Stimulated activated CD4-positive, alpha-beta T cell treated with anti-CD3 and anti-CD28 coated beads, Interleukin-1b, Interleukin-23, amount 100 ng/mL, for 1 hour (primary cell): ENCODE measurements around the gene IL31RA.

ENCODE experiments used
- DNase-seq, 2 donors: peaks; one replicate each; pipeline ENCODE4 v3.0.0-alpha.2; 2020; ENCODE audit warnings: low read depth in 2 of 2

The IL31RA gene

DNA sequence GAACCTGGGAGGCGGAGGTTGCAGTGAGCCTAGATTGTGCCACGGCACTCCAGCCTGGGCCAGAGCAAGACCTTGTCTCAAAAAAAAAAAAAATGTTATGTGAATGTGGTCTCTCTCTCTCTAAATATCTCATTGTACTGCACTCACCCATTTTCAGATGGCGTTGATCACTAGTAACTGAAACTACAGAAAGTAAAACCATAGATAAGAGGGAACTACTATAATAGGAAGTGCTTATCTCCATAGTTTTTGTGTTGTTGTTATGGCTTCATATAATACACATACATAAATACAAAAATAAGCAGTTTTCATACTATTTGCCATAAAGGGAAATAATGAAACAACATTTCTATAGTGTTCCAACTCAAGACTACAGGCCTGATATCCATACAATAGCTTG lies 9.1 kb downstream of the IL31RA start:
- no peak for DNase-seq

DNA sequence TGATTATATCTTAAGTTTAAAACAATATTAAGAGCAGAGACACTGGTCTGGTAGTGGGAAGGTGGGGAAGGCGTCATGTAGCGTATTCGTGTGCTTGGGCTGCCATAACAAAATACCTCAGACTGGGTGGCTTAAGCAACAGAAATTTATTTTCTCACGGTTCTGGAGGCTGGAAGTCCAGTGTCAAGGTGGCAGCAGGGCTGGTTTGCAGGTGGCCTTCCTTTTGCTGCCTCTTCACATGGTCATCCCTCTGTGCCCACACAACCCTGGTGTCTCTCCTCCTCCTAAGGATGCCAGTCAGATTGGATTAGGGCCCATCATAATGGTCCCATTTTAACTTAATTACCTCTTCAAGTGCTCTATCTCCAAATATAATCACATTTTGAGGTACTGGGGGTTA lies 9.6 kb downstream of the IL31RA start:
- no peak for DNase-seq

DNA sequence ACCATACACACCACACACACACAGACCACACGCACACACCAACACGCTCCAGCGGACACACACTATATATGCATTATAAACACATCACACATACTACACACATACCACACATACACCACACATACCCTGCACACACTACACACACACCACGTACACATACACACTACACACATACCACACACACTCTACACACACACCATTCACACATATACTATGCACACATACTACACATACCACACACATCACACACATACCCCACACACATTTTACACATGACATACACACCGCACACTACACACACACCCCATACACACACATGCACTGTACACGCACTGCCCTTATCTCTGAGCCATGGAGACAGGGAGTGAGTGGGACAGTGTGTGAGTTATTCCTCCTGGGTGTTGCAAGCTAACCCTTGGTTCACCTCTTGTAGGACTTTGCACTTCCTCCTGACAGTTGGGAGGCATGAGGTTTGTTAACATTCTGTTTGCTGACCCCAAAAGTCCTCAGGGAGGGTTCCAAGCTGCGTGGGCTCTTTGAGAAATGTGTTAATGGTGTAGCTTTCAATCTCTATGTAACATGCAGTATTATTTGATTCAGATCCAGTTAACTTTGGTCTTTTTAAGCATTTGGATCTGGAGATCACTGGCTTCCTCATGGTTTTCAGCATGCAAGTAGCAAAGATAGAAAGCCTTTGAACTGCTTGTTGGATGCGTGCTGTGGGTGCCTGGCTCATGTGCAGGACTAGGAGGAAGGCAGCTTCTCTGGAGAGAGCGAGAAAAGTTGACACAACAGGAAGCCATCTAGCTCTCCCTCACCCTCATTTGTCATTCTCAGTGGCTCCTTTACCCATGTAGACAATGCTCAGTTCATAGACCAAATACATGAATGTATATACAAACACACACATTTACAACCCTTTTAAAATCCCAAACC lies 13.7 kb downstream of the IL31RA start:
- DNase-seq: no peak

DNA sequence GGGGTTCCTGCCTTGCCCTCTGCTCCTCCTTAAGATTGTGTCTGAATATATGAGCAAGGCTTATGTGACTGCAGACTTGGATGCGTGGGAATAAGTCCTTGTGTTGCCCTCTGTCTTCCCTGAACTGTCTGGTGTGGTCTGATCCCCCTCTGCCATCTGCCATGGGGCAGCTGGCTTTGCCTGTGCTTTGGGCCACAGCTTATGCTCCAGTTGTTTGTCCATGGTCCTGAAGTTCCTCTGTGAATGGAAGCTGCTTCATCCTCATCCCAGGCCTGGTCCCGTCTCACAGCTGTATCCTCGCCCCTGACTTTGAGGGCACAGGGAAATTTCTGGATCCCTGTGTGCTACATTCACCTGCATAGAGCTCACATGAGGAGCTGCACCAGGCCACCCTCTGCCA lies 14.7 kb downstream of the IL31RA start:
- DNase-seq: no peak

DNA sequence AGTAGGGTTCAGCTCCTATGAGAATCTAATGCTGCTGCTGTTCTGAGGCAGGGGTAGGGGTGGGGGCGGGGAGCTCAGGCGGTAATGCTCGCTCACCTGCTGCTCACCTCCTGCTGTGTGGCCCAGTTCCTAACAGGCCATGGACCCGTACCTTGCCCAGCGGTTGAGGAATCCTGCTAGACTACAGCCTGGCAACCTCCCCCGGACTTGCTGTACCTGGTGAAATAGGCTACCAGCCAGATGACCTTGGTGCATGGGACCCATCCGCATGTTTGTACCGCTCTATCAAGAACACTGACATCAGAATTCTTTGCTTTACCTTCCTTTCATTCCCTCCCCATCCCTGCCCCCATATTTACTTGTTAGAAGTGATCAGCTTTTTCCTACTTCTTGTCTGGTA lies 15.3 kb downstream of the IL31RA start:
- no peak for DNase-seq

DNA sequence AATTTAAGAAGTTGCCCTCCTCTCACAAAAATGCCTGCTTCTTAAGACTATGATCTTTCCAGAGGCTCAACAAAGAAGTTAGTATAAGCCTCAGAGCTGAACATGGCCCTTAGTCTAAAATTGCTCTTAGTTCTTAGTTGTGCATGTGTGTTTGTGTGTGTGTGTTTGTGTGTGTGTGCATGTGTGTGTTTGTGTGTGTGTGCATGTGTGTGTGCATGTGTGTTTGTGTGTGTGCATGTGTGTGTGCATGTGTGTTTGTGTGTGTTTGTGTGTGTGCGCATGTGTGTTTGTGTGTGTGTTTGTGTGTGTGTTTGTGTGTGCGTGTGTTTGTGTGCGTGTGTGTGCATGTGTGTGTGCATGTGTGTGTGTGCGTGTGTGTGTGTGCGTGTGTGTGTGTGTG lies 15.8 kb downstream of the IL31RA start:
- no peak for DNase-seq

DNA sequence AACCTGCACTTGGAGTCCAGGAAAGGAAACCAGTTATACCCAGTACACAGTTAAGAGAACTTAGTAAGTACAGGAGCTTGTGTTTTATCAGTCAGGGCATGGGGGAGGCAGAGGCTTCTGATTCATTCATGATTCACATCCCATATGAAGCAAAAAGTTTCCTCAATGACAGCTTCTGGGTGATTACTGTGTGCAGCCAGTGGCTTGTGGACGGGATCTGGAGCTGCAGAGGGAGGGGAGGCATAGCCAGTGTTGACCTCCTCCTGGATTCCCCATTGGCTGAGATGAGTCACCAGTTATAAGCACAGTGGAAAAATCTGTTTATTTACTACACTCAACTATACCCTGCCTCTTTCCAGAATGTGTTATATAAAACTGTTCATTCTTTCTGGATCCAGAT lies 17.7 kb downstream of the IL31RA start:
- peak in 1 of 2 donors; percentile 4 for DNase-seq

DNA sequence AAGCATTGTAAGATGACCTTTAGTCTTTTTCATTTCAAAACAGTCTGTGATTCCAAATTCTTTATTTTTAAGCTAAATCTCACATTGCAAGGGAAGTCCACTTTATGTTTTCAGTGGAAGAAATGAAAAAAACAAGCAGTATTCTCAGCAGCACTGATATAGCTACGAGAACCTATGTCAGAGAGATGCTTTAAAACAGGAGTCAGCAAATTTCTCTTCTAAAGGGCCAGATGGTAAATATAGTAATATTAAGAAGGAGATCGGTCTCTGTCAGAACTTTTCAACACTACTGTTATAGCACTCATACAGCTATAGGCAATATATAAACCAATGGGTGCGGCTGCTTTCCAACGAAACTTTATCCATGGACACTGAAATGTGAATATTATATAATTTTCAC lies 18.7 kb downstream of the IL31RA start:
- DNase-seq: no peak

DNA sequence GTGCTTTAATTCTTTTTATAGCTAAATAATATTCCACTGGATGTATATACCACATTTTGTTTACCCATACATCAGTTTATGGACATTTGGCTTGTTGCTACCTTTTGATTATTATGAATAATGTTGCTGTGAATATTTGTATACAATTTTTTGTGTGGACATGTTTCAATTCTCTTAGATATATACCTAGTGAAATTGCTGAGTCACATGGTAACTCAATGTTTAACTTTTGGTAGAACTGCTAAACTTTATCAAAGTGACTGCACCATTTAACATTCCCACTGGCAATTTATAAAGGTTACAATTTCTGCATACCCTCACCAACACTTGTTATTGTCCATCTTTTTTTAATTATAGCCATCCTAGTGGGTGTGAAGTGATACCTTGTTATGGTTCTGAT lies 22.1 kb downstream of the IL31RA start:
- no peak for DNase-seq

DNA sequence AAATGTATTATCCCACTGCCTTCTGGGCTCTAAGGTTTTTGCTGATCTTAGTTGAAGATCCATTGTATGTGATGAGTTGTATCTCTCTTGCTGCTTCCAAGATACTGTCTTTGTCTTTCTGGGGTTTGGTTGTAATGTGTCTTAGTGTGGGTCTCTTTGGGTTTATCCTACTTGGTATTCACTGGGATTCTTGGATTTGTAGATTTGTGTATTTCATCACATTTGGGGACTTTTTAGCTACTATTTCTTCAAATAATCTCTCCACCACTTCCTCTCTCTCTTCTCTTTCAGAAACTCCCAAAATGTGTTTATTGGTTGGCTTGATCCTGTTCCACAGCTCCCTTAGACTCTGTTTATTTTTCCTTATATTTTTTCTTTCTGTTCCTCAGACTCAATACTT lies 26.5 kb downstream of the IL31RA start:
- DNase-seq: no peak

DNA sequence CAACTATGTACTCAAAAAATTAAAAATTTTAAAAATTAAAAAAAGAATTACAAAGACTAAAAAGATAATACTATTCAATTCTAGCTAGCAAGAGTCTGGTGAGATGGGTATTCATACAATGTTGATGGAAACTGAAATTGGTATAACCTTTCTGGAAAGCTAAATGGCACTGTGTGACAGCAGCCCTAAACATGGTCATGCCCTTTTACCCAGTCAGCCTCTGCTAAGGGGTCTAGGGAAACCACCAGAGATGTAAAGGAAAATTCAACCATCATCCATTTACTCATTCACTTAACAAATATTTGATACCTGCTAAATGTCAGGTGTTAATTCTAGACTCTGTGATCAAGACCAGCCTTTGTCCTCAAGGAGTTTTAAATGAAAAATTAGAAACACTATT lies 29.3 kb downstream of the IL31RA start:
- DNase-seq: no peak

DNA sequence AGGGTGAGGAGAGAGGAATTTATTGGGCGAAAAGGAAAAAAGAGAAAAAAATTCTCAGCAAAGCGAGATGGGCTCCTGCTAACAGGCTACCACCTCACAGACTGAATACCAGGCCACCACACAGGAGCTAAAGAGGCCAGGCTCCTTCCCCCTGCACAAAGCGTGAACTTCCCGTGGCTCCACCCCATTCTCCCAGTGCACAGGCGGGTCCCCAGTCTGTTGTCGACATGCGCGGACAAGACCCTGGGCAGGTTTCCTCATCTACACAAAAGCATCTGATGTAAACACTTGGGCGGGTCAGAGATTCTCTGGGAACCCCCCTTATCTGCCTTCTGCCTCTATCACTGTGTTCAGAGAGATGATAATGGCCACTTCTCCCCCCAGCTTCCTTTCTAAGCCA lies 34.2 kb downstream of the IL31RA start:
- no peak for DNase-seq

DNA sequence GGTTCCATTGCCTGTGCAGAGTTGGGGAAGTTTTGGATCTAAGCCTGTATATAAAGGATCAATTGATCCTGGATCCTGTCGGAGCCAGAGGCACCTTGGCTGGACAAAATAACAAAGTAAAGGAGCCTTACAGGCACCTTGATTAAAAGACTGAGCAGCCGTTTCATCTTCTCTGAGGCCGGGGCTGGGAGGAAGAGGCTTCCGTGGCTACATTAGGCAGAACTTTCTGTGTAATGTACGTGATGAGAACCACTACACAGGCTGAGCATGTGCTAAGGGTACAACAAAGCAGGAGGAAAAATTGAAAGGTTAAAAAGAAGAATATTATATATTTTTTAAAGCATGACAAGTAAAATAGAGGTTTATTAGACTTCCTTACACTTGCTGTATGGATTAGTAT lies 37.0 kb downstream of the IL31RA start:
- no peak for DNase-seq

DNA sequence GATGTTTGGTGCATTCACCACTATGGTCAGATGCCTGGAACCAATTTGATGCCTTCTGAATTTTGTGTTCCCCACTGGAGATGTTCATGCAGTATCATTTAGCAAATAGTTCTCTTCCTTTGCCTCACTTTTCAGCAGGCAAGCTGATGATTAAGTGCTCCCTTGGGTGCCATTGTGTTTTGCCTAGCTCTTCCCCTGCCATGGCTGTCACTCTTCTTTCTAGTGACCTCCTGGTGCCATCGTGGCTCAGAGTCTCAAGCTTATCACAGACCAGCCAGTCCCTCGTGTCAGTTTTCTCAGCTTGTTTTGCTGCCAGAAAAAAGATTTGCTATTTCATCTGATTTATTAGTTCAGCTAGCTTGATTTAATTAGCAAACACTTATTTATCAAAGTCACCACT lies 41.3 kb downstream of the IL31RA start:
- no peak for DNase-seq

DNA sequence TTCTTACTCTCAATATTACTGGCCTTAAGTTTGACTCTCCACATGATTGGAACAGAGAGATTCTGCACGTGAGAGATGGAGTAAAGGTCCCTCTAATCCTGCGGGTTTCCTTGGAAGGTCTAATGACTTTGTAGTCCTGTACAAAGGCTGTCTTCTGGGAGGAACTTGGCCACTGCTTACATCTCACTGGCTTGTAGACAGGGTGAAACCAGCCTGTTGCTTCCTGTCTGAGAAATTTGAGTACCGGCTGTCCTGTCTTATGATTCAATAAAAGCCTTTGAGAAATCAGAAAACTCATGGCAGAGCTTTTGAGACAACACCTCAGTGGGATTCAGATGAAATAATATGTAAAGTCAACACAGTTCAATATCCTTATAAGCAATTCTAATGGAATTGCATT lies 43.0 kb downstream of the IL31RA start:
- no peak for DNase-seq

DNA sequence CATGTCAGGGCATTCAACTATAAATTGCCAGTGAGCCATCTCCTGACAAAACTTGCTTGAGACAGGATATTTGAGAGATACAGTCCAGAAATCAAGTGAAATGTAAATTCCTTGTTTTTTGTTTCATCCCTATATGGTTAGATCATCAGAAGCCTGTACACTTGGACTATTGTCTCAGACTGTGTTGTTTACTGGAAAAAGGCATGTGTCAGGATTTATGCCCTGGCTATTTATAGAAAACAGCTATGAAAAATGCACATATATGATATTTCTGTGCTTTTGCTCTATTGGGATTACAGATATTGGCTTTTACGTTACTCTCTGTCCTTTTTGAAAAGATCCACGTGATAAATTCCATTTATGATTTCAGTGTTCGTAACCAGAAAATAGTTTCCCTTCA lies 44.2 kb downstream of the IL31RA start:
- DNase-seq: no peak

DNA sequence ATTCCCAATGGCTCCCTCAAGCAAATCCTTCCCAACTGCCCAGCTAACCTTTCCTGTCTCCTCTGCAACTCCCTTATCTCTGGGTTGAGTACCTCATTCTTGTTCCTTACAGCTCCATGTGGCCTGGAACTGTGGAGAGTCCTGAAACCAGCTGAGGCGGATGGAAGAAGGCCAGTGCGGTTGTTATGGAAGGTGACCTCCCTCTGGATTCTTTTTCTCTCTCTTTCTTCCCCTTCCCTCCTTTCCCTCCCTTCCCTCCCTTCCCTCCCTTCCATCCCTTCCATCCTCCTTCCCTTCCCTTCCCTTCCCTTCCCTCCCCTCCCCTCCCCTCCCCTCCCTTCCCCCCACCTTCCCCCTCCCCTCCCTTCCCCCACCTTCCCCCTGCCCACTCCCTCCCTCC lies 45.1 kb downstream of the IL31RA start:
- DNase-seq: no peak

DNA sequence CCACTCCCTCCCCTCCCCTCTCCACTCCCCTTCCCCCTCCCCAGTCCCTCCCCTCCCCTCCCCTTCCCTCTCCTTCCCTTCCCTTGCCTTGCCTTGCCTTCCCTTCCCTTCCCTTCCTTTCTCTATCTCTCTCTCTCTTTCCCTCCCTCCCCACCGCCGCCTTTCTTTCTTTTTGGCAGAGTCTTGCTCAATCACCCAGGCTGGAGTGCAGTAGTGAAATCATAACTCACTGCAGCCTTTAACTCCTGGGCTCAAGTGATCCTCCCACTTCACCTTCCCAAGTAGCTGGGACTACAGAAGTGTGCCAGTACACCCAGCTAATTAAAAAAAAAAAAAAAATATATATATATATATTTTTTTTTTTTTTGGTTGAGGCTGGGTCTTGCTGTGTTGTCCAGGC lies 45.5 kb downstream of the IL31RA start:
- no peak for DNase-seq

DNA sequence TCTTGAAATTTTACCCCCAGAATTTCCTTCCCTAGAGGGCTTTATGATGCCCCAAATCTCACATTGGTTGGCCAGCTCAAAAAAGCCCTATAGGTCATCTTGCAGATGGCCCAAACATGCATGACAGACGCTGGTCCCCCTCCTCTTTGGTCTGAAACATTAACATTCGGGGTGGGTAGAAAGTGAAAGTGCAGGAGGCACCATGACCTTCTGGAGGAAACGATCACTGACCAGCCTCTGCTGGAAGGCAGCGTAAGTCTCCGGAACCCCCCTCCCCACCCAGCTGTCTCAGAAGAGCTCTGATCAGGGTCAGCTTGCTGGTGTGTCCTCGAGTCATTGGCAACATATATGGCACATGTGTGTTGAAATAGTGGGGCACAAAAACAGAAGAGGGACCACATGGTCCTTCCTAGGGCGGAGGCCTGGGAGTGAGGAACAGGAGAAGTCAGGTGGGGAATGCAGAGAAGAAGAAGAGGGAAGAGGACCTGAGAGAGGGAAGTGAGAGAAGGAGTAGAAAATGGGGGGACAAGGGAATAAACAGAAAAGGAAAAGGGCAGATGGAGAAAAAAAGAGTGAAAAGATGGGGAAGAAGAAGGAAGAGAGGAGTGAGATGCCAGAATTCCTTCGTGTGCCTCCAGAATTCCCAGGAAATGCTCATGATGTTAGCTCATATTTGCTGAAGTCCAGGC lies 46.2 kb downstream of the IL31RA start:
- DNase-seq: no peak

DNA sequence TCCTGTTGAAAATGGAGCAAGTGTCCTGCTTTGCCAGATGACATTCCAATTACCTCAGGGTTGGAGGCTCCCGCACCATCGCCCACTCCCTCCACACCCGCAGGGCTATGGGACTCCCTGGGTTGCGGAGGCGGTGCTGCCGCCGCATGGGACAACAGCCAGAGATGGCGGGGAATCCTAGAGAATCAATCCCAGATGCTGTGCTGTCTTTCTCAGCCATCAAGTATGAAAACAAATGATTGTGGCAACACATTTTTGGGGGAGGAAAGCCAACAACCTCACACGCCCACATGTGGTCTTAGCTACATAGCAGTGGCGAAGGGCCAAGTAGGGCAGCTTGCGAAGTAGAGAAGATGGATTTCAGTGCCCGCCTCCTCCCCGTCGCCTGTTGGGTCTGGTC lies 46.7 kb downstream of the IL31RA start:
- no peak for DNase-seq

DNA sequence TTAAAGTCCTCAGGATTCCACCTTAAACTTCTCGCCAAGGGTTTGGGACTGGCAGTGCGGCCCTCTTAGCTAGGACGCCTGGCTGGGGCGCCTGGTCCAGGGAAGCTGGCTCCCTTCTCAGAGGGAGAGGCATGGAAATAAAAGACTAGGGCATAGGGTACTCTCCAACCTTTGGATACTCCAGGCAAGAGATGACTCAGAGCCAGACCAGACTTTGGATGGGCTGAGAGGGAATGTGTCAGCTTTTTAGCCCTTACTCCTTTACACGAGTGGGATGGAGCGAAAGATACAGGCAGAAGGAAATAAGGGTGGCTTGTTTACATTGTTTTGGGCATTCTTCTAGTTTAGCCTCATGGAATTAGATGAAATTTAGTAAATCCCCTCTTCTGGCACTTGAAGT lies 48.2 kb downstream of the IL31RA start:
- DNase-seq: no peak

DNA sequence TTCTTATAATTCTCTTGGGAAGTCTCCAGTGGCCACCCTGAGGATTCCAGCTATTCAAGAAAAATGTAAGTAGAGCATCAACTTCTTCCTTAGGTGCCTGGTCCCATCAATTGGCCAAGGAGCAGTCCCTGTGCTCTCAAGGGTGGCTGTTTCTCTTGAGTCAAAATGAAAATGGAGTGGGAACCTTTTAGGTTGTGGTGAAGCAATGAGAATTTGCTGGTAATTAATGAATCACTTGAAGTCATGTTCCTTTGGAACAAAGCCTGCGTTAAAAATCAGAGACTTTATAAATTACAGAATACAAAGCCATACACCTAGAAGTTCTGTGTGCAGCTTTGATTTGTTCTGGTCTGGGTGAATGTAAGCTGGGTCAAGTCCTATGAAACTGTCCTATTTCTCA lies 48.9 kb downstream of the IL31RA start:
- DNase-seq: no peak

DNA sequence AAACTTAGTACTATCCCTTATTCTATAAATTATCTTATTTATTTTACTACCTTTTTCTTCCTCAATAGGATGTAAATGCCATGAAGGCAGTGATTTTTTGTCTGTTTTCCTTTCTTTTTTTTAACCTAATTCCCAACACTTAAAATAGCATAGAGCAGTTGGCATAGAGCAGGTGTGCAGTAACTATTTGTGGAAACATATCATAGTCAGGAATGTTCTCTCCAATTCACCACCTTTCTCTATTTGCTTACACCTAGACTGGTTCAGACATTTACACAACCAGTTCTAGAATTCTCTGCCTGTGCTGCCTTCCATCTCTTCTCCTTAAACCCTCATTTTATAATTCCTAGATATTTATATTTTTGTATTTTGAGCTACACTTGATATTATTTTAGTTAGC lies 49.6 kb downstream of the IL31RA start:
- DNase-seq: no peak
